ENCODE data around the gene YTHDC1.
"Not testable (repeated sequence)": the region's sequence is repeated elsewhere in the genome, so short reads cannot be mapped to it uniquely, and the experiment has no call there.

The YTHDC1 gene

GRCh38 chr4:68297137-68297536, 52.8 kb downstream of the YTHDC1 start:
- Histone ChIP-seq H3K27me3 (ENCODE audit: control insufficient read depth in 1 of 2, insufficient read depth in 2 of 2, low read length in 2 of 2) (no peaks in the 10 kb centered on the region), H3K4me1 (ENCODE audit: control insufficient read depth, insufficient read depth, low read length) (no peaks in the 10 kb centered on the region), H3K9ac (ENCODE audit: low read length in 2 of 2) (no peak overlapping the region), H3K27ac (ENCODE audit: low read length) (no peak overlapping the region), H3K36me3 (ENCODE audit: control insufficient read depth in 2 of 2, insufficient read depth in 2 of 2, low read length in 2 of 2) (no peaks in the 10 kb centered on the region), H3K9me3 (ENCODE audit: control insufficient read depth in 2 of 2, low read length in 2 of 2) (no peaks in the 10 kb centered on the region), H3K4me3 (ENCODE audit: low read length in 2 of 2) (no peak overlapping the region)

- Histone ChIP-seq H3K27me3 (ENCODE audit: control insufficient read depth in 1 of 2, insufficient read depth in 2 of 2, low read length in 2 of 2) (no peaks in the 10 kb centered on the region), H3K9ac (ENCODE audit: low read length in 2 of 2) (no peak overlapping the region), H3K9me3 (ENCODE audit: control insufficient read depth in 2 of 2, low read length in 2 of 2) (no peaks in the 10 kb centered on the region), H3K36me3 (ENCODE audit: control insufficient read depth in 2 of 2, insufficient read depth in 2 of 2, low read length in 2 of 2) (no peaks in the 10 kb centered on the region), H3K4me1 (ENCODE audit: control insufficient read depth, insufficient read depth, low read length) (no peaks in the 10 kb centered on the region), H3K4me3 (ENCODE audit: low read length in 2 of 2) (no peak overlapping the region), H3K27ac (ENCODE audit: low read length) (no peak overlapping the region)
These were observed 58.6 kb downstream of the YTHDC1 start for GRCh38 chr4:68291256-68291655.

GRCh38 chr4:68288393-68288740, 61.5 kb downstream of the YTHDC1 start:
- Histone ChIP-seq H3K36me3 (ENCODE audit: control insufficient read depth in 2 of 2, insufficient read depth in 2 of 2, low read length in 2 of 2) (no peaks in the 10 kb centered on the region), H3K9me3 (ENCODE audit: control insufficient read depth in 2 of 2, low read length in 2 of 2) (no peaks in the 10 kb centered on the region), H3K27me3 (ENCODE audit: control insufficient read depth in 1 of 2, insufficient read depth in 2 of 2, low read length in 2 of 2) (no peaks in the 10 kb centered on the region), H3K4me1 (ENCODE audit: control insufficient read depth, insufficient read depth, low read length) (no peaks in the 10 kb centered on the region), H3K4me3 (ENCODE audit: low read length in 2 of 2) (no peak overlapping the region), H3K9ac (ENCODE audit: low read length in 2 of 2) (no peak overlapping the region), H3K27ac (ENCODE audit: low read length) (no peak overlapping the region)

- Histone ChIP-seq H3K4me3 (ENCODE audit: low read length in 2 of 2) (no peak overlapping the region), H3K9me3 (ENCODE audit: control insufficient read depth in 2 of 2, low read length in 2 of 2) (no peaks in the 10 kb centered on the region), H3K27ac (ENCODE audit: low read length) (no peak overlapping the region), H3K36me3 (ENCODE audit: control insufficient read depth in 2 of 2, insufficient read depth in 2 of 2, low read length in 2 of 2) (no peaks in the 10 kb centered on the region), H3K27me3 (ENCODE audit: control insufficient read depth in 1 of 2, insufficient read depth in 2 of 2, low read length in 2 of 2) (no peaks in the 10 kb centered on the region), H3K9ac (ENCODE audit: low read length in 2 of 2) (no peak overlapping the region), H3K4me1 (ENCODE audit: control insufficient read depth, insufficient read depth, low read length) (no peaks in the 10 kb centered on the region)
These were observed 62.0 kb downstream of the YTHDC1 start for GRCh38 chr4:68287704-68288392.

- Histone ChIP-seq H3K27me3 (ENCODE audit: control insufficient read depth in 1 of 2, insufficient read depth in 2 of 2, low read length in 2 of 2) (no peaks in the 10 kb centered on the region), H3K9ac (ENCODE audit: low read length in 2 of 2) (no peak overlapping the region), H3K36me3 (ENCODE audit: control insufficient read depth in 2 of 2, insufficient read depth in 2 of 2, low read length in 2 of 2) (no peaks in the 10 kb centered on the region), H3K9me3 (ENCODE audit: control insufficient read depth in 2 of 2, low read length in 2 of 2) (no peaks in the 10 kb centered on the region), H3K4me1 (ENCODE audit: control insufficient read depth, insufficient read depth, low read length) (no peaks in the 10 kb centered on the region), H3K4me3 (ENCODE audit: low read length in 2 of 2) (no peak overlapping the region), H3K27ac (ENCODE audit: low read length) (no peak overlapping the region)
These were observed 66.2 kb downstream of the YTHDC1 start for GRCh38 chr4:68283714-68284113.

GRCh38 chr4:68283095-68283494, 66.8 kb downstream of the YTHDC1 start:
- Histone ChIP-seq H3K9ac (ENCODE audit: low read length in 2 of 2) (no peak overlapping the region), H3K9me3 (ENCODE audit: control insufficient read depth in 2 of 2, low read length in 2 of 2) (no peaks in the 10 kb centered on the region), H3K27ac (ENCODE audit: low read length) (no peak overlapping the region), H3K4me1 (ENCODE audit: control insufficient read depth, insufficient read depth, low read length) (no peaks in the 10 kb centered on the region), H3K4me3 (ENCODE audit: low read length in 2 of 2) (no peak overlapping the region), H3K36me3 (ENCODE audit: control insufficient read depth in 2 of 2, insufficient read depth in 2 of 2, low read length in 2 of 2) (no peaks in the 10 kb centered on the region), H3K27me3 (ENCODE audit: control insufficient read depth in 1 of 2, insufficient read depth in 2 of 2, low read length in 2 of 2) (no peaks in the 10 kb centered on the region)

- H3K4me3 ChIP-seq (ENCODE audit: low read length in 2 of 2); H3K4me1 ChIP-seq (ENCODE audit: control insufficient read depth, insufficient read depth, low read length); H3K9me3 ChIP-seq (ENCODE audit: control insufficient read depth in 2 of 2, low read length in 2 of 2); H3K27ac ChIP-seq (ENCODE audit: low read length); H3K27me3 ChIP-seq (ENCODE audit: control insufficient read depth in 1 of 2, insufficient read depth in 2 of 2, low read length in 2 of 2); H3K9ac ChIP-seq (ENCODE audit: low read length in 2 of 2); H3K36me3 ChIP-seq (ENCODE audit: control insufficient read depth in 2 of 2, insufficient read depth in 2 of 2, low read length in 2 of 2): not testable (repeated sequence)
These were observed 67.8 kb downstream of the YTHDC1 start for GRCh38 chr4:68281796-68282740.

- no peak overlapping the region for H3K27ac ChIP-seq (ENCODE audit: low read length)
- no peaks in the 10 kb centered on the region for H3K9me3 ChIP-seq (ENCODE audit: control insufficient read depth in 2 of 2, low read length in 2 of 2)
- no peak overlapping the region for H3K9ac ChIP-seq (ENCODE audit: low read length in 2 of 2)
- H3K4me1 ChIP-seq (ENCODE audit: control insufficient read depth, insufficient read depth, low read length) = no peaks in the 10 kb centered on the region
- no peaks in the 10 kb centered on the region for H3K36me3 ChIP-seq (ENCODE audit: control insufficient read depth in 2 of 2, insufficient read depth in 2 of 2, low read length in 2 of 2)
- no peaks in the 10 kb centered on the region for H3K27me3 ChIP-seq (ENCODE audit: control insufficient read depth in 1 of 2, insufficient read depth in 2 of 2, low read length in 2 of 2)
- no peak overlapping the region for H3K4me3 ChIP-seq (ENCODE audit: low read length in 2 of 2)
These were observed 71.9 kb downstream of the YTHDC1 start for GRCh38 chr4:68278029-68278428.

GRCh38 chr4:68277627-68278026, 72.3 kb downstream of the YTHDC1 start:
- Histone ChIP-seq H3K9ac (ENCODE audit: low read length in 2 of 2) (no peak overlapping the region), H3K9me3 (ENCODE audit: control insufficient read depth in 2 of 2, low read length in 2 of 2) (no peaks in the 10 kb centered on the region), H3K4me3 (ENCODE audit: low read length in 2 of 2) (no peak overlapping the region)

GRCh38 chr4:68272860-68273259, 77.0 kb downstream of the YTHDC1 start:
- H3K27ac ChIP-seq (ENCODE audit: low read length) = no peak overlapping the region
- H3K4me1 ChIP-seq (ENCODE audit: control insufficient read depth, insufficient read depth, low read length) = no peaks in the 10 kb centered on the region
- H3K36me3 ChIP-seq (ENCODE audit: control insufficient read depth in 2 of 2, insufficient read depth in 2 of 2, low read length in 2 of 2) = no peaks in the 10 kb centered on the region
- no peaks in the 10 kb centered on the region for H3K9me3 ChIP-seq (ENCODE audit: control insufficient read depth in 2 of 2, low read length in 2 of 2)
- no peaks in the 10 kb centered on the region for H3K27me3 ChIP-seq (ENCODE audit: control insufficient read depth in 1 of 2, insufficient read depth in 2 of 2, low read length in 2 of 2)
- no peak overlapping the region for H3K9ac ChIP-seq (ENCODE audit: low read length in 2 of 2)
- no peak overlapping the region for H3K4me3 ChIP-seq (ENCODE audit: low read length in 2 of 2)

More at GRCh38 chr4:68277627-68278026, 72.3 kb downstream of the YTHDC1 start:
- Histone ChIP-seq H3K4me1 (ENCODE audit: control insufficient read depth, insufficient read depth, low read length) (no peaks in the 10 kb centered on the region), H3K27me3 (ENCODE audit: control insufficient read depth in 1 of 2, insufficient read depth in 2 of 2, low read length in 2 of 2) (no peaks in the 10 kb centered on the region), H3K27ac (ENCODE audit: low read length) (no peak overlapping the region), H3K36me3 (ENCODE audit: control insufficient read depth in 2 of 2, insufficient read depth in 2 of 2, low read length in 2 of 2) (no peaks in the 10 kb centered on the region)

- peak overlapping the region in 1 of 2 donors; percentile 8 for H3K4me3 ChIP-seq (ENCODE audit: low read length in 2 of 2)
These were observed 77.5 kb downstream of the YTHDC1 start for GRCh38 chr4:68272380-68272779.

More at GRCh38 chr4:68272380-68272779, 77.5 kb downstream of the YTHDC1 start:
- Histone ChIP-seq H3K9ac (ENCODE audit: low read length in 2 of 2) (no peak overlapping the region), H3K27me3 (ENCODE audit: control insufficient read depth in 1 of 2, insufficient read depth in 2 of 2, low read length in 2 of 2) (no peaks in the 10 kb centered on the region), H3K4me1 (ENCODE audit: control insufficient read depth, insufficient read depth, low read length) (no peaks in the 10 kb centered on the region), H3K9me3 (ENCODE audit: control insufficient read depth in 2 of 2, low read length in 2 of 2) (no peaks in the 10 kb centered on the region), H3K27ac (ENCODE audit: low read length) (no peak overlapping the region), H3K36me3 (ENCODE audit: control insufficient read depth in 2 of 2, insufficient read depth in 2 of 2, low read length in 2 of 2) (no peaks in the 10 kb centered on the region)
